CD4-positive, alpha-beta T cell treated with Interleukin-6 for 4 hours (primary cell): ENCODE results near the gene PCSK1.

ENCODE experiments used
- DNase-seq: peaks from one replicate; pipeline ENCODE4 v3.0.0-alpha.2; 2020; ENCODE audit warnings: mixed read lengths

Gene PCSK1

DNA sequence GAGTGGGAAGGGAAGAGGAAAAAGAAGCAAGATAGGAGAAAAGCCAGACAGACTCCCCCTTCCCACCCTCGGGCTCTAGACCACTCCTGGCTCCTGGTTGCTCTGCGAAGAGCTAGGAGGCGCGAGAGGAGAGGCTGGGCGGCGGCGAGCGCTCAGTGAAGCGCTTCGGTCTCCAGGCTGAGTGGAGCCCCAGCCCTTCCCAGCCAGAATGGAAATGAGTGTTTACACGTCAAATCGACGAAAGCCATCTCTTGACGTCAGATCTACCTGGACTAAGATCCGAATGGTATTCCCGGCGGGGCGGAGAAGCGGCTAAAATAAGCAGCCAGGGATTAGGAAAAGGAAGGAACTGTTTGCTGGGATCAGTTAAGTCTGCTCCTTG lies at the start of gene PCSK1:
Gene PCSK1 (minus strand): TSS at position 183 of the 382 bp plus-strand sequence. CDS start 206 bp downstream, outside the sequence.
- DNase-seq: no peak

DNA sequence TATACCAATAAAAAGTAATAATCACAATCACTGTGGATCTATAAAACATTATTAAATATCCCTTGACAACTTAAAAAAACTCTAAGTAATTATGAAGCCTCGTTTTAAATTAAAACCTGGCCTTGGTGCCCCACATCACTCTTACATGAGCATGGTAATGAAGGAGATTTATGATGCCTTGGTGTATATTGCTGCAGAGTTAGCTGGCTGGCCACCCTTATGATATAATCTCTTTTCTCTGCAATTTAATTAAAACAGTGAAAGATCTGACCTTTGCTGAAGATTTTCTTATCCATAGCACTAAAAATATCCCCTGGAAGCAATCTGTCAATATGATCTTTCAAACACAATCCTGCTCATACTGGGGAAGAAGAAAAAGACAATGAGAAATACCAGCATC lies 48.8 kb upstream of the PCSK1 start:
- DNase-seq: no peak

DNA sequence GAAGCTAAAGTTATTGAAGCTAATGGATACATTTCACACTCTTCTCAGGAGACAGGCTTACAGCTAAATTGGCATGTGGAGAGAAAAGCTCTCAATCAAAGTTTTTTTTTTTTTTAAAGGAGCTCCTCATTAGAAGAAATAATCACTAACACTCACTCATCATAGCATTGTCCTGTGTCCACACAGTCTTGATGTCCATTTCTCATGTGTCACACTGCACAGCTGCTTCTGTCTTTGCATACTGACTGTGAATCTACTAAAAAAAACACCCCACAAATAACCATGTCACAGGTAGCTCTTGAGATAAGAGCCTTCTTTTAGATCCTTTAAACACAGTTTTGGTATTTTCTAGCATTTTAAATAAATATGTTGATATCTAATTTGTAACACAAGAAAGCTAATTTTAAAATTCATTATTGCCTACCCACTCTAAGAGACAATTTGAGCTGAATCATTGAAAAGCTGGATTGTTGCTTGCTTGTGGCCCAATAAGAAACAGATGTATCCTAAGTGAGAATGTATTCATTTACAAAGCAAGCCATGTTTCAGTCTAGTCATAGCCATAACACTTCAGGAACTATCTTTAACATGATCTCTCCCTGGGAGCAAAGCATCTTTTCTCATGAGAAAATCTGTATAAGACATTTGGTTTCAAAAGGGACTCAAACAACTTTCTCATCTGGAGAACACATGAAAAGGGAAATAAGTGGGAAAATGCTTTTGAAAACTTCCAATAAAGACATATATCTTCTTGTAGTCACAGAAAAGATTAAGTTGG lies 48.1 kb upstream of the PCSK1 start:
- no peak for DNase-seq

DNA sequence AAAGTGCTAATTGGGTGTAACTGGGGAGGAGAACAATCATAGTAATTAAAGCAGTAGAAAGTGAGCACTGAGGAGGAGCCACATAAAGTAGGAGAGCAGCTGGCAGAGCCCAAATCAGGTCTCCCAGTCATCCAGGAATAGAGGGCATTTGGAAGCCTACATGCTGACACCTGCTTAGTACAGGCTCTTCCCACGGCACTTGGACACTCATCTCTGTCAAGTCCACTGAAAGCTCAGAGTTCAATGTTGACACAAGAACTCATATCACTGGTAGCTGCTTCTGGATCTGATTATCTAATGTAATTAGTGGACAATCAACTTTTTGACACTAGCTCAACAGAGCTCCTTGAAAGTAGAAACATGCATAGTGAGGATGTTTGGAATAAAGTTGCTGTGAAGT lies 45.9 kb upstream of the PCSK1 start:
- no peak for DNase-seq

DNA sequence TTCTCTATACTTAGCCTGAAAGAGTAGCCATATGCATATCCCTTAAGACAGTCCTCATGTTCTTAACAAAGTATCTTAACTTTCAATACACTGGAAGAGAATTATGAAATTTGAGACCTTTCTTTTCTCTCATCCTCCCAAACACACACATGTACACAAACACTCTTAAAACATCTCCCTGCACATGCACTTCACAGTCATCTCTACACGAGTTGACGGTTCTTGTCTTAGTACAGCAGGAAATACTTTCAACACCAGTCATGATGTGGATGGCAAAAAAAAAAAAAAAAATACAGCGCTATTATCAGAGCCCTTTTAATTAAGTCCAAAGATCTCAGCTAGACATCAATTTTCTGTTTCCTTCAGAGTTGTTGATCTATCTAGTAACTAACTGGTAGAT lies 43.6 kb upstream of the PCSK1 start:
- DNase-seq: no peak

DNA sequence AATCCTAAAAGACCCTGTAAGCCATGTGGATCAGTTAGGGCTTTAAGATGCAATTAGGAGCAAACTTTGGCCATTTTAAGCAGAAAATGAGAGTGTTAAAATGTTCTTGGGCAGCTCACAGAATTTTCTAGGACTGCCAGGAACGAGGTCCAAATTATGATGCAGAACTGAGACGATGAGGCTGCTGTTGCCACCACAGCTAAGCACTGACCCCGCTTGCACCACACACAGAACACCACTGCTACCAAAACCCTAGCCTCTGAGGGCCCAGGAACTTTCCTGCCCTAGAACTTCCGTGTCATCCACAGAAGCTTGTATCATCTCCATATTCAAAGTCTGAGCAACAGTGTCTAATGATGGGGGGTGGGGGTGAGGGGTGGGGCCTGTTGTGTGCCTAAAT lies 41.0 kb upstream of the PCSK1 start:
- no peak for DNase-seq

DNA sequence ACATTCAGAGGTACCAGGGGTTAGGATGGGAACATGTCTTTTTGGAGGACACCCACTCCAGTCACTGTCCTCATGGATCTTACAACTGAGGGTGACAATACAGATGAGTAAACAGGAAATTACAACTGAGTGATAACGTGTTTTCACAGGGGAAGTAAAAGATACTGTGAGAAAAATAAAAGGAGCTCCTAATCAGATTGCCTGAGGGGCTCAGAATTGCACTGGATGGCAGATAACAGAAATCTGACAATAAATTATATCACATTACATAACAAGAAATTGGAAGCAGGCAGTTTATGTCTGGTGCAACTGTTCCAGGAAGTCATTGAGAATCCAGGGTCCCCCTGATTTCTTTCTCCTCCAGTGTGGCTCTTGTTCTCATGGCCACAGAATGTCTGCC lies 40.1 kb upstream of the PCSK1 start:
- DNase-seq: no peak

DNA sequence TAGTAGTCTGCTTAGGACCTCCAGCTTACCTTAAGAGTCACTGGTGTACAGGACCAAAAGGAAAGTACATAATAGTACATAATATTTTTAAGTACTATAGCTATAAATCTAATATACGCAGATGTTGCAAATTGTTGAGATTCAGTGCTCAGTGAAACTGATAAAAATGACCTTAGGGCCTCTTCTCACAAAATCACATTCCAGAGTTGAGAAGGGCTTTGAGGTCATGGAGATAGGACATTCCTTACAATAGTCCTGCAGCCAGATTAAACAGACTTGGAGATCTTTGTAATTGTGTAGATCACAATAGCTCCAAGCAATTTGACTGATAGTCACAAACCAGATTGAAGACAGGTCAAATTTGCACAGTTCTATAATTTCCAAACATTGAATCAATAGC lies 37.7 kb upstream of the PCSK1 start:
- DNase-seq: no peak

DNA sequence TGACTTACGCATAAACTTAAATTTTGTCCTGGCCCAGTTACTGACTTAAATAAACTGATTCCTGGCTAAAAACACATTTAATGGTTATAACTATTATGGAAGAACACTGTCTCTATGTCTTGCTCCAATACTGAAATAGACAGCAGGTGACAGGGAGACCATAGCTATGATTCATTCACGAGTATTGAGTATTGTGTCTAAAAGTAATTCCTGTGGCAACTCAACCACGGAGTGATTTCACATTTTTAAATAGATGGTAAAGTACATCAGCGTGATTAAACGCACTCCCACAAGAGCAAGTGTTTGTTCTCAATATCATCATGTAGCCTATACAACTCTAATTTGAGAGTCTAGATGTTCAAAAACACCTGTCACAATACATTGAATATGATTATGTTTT lies 35.9 kb upstream of the PCSK1 start:
- DNase-seq: no peak

DNA sequence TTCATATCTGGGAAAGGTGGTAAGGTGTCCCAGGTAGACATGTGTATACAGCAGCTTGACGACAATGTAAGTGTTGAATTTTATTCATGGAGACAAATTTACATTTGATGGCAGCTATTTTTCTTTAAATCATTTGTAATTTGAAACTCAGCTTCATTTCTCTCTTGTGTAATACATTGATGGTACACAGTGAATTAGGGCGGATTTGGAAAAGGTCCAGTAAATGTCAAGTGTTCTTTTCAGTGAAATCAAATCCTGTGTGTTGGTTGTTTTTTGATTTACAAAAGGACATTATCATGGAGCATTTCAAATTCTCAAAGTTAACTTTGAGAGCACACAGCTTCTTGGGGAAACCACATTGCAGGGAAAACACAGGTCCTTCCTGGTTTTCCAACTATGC lies 30.0 kb upstream of the PCSK1 start:
- DNase-seq: no peak

DNA sequence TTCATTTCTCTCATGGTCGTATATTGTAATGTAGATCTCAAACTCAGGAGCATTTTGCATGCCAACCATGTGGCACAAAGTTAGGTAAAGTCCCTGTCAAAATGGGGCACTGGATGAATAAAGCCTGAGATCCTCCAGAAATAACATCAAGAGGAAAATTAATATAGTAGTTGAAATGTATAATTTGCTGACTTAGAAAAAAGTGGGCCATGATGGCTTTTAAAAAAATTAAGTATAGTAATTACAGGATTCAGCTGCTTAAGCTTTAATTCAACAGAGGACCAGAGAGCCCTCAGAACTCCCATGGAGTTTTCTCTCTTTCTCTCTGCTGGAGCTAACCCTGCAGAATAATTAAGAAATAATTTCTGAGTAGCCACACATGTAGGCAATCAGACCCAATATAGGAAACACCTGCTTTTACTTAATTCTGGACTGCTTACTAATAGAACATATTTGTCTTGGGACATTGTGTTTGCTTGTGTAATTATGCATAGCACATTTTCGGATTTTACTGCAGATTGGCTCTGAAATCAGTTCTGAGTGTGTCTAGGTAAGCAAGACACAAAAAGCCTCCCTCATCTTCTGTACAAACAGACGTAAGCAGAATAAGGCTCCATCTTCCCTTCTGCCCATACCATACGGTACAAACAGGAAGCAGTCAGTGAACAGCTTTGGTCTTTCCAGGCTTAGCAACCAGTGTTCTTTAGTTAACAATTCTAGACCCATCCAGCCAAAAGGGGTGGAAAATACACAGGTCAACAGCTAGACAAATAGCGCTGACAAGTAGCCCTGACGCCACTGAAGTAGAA lies 26.5 kb upstream of the PCSK1 start:
- DNase-seq: no peak

DNA sequence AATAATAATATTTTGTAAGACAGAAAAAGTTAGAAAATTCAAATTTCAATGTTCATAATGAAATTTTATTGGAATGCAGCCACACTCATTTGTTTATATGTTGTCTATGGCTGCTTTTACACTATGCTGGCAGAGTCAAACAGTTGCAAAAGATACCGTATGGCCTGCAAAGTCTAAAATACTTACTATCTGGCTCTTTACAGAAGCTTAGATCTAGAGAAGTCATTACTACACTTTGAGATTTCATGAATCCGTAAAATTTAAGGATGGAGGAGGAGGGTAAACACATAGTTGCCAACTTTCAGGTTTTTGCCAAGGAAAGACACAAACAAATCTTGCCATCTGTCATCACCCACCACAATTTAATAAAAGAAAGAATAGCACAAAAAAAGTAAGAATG lies 25.1 kb upstream of the PCSK1 start:
- no peak for DNase-seq

DNA sequence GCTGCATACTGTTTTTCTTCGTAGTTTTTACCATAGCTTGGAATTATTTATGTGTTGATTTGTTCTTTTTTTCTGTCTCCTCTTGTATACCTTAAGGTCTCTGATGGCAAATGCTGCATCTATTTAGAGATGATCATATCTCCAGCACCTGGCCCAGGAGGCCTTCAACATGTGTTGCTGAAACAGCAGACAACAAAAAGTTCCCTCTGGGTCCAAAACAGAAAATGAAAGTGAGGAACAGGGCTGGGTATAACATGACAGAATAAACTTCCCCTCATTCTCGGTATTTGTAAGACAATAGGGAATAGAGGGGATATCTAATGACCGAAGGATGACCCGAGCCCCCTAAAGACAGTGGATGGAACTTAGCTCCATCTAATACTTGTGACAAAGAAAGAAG lies 22.7 kb upstream of the PCSK1 start:
- no peak for DNase-seq

DNA sequence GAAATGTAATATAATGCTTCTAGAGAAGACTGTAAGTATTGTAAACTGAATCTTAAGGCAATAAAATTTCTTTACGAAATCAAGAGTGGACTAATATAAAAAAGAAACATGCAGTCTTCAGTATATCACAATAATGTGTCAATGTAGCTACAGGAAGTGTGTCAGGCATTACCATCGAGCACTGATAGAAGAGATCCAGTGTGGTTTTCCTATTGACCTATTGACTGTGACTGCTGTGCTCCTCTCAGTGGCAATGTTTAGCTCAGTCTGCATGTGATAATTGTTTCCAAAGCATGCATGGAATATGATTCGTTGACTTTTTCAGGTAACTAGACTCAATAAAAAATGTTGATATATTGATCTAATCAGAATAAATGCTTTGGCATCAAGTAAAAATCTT lies 20.3 kb upstream of the PCSK1 start:
- DNase-seq: no peak

DNA sequence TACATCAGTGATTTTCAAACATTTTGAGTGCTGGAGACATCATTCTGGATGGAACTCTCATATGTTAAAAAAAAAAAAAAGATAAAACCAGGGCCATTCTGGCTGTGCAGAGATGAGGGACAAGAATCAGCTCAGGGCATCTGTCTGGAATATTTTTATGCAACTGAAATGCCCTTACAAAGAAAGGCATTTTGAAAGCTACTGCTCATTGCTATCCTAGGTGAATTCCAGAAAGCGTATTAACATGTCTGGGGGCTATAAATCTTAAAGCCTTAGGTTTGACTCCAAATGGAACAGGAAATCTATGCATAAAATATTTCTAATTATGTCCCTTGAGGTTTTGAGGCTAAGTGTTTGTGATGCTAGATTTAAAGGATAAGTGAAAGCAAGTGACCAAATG lies 14.9 kb upstream of the PCSK1 start:
- DNase-seq: no peak

DNA sequence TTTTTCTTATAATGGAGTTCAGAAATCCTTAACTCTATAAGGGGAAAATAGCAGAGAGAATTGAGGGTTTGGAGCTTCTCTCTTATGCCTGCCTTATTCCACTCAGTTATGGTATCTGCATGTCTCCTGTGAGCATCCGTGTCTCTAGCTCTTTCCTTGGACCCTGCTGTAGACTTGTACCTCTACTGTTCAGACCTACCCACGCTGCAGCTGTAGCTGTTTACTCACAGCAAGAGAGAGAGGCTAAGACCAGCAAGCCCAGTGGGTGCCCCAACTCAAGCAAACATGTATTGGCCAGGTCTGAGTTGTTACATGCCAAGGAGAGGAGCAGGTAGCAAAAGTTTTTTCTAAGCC lies 7.1 kb upstream of the PCSK1 start:
- DNase-seq: no peak

DNA sequence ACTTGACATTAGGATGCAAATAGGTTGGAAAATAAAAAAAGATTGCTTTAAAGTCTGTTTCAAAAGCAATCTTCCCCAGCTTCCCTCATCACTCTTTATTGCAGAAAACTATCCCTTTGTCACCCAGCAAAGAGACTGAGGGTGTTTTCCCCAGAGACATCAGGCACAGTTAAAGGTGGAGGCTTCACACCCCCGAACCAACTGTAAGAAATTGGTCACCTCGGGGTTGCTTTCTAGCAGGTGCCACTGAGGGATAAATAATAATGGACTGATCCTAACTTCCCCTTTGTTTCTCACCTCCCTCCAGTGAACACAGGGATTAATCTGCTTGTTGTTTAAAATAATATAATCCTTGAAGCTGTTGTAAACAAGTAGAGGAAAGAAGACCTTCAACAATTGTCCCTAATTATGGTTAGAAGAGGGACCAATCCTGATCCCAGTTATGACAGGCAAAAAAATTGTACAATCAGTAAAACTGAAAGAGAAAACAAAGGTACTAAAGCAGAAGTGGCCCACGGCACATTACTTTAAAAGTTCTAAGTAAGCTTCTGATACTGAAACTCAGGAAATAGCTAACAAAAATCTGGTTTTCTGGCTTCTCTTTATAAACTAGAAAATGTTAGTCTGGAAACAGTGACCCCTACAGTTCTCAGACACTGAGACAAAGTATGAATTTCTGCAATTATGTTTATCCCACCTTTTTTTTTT lies 6.6 kb upstream of the PCSK1 start:
- no peak for DNase-seq

DNA sequence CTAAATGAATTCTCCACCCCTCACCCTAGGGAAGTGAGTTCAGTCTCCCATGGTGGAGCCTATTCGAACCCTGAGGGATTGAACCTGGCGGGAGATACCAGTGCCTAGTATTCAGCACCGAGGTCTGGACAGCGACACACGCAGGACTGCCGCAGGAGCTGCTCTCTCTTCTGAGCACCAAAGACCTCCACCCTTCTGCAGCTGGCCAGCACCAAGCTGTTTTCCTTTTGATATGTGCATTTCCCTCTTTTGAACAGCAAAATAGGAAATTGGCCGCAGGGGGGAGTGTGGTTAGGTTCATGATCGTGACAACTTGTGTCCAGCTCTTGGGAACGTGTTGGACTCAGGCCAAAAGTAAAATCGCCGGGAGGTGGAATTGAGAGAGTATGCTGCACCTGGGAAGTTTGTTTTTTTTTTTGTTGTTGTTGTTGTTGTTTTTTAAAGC lies 1.2 kb upstream of the PCSK1 start:
- peak; percentile 2 for DNase-seq

DNA sequence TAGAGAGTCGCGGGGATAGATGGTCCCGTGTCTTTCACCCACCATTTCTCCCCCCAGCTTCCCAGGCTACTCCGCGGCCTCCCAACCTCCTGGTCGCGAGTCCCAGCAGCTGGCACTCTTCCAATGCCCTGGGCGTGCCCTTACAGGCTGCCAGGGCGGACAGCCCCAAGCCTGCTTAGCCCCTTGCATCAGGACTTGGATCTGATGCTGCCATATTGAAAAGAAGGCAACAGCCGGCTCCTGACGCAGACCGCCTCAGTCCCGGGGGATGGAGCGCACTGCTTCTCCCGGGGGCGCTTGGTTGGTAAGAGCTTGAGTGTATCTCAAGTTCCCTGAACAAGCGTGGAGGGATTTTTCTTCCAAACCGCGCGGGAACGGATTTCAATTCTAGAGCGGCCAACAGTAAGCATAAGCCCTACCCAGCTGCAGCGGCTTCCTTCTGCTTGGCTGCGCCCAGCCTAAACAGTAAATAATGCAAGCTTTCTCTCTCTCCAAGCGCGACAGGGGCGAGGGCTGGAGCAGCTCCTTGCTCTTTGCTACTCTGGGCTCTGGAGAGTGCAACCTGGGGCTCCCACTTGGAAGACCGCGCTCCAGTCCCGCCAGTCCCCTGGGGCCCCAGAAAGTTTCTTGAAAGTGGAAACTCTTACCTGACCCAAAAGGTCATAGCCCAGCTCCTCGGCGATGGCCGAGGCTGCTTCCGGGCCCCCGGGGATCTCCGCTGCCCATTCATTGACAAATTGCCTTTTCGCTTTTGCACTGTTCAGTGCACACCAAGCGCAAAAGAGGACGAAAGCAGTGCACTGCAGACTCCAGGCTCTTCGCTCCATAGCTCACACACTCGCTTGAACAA lies 607 bp downstream of the PCSK1 start:
- no peak for DNase-seq

DNA sequence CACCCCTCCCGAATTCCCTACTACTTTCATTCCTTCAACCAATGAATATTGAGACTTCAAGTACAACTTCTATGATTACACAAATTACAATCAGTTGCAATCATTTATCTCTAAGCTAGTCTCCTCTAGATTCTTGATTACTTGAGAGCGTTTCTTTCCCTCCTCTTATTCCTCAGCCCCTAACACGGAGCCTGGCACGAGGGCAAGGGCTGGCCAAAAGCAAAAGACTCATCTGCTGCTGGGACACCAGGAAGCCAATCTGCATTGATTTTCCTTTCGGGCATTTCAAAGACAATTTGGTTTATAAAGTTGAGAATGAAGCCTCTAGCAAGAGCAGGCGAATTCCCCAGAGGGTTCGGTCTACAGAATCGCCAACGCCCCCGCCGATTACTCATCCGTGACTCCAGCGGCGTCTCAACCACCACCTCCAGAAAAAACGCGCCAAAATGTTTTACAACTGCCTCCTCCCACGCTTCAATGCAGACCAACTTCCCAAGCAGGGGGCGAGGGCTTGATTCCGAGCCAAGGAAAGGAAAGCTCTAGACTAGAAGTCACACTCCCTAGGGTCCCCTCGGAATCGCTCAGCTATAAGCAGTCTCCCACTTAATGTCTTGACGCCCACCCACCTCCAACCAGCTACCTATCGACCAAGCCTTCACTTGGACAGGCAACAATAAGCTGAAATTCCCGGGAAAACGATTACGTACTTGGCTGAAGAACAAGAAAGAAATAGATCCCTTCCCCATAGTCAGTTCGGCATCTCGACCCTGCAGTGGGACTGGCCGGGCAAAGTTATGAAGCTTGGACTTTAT lies 1.5 kb downstream of the PCSK1 start:
- DNase-seq: no peak

DNA sequence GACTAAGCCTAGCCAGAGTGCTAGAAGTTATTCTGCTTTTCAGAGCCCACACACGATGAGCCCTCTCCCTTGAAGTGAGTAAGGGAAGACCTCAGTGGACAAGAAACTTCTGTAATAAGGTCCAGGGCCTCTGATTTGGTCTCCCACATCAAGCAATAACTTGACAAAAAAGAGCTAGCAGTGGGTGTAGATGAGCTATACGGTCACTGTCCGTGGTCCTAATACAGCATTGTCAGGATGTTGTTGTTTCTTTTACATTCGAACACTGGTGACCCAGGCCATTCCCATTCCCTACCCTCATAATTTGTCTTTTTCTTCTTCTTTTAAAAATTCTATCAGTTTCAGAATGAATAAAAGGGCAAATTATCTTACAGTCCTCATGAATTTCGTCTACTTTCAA lies 5.2 kb downstream of the PCSK1 start:
- DNase-seq: no peak

DNA sequence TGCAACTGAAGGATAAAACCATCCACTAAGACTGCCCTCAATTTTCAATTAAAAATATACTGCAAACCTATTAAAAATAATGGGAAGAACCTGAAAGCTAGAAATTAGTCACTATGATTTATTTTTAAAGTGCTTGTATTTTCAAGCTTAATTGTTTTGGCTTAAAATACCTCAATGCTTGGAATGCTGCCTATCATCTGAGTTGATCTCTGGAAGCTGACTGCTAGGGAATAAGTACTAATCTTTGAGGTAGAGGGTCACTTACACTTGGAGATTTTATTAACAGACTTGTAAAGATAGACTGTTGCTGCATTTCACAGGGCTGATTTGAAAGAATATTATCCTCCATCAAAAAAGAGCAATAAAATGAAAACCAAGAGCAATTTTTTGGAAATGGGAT lies 6.2 kb downstream of the PCSK1 start:
- DNase-seq: no peak
